K562 (cell line): ENCODE results near the gene PPP6R1. TPM values are rescaled to one million over a fixed set of nuclear protein-coding genes. Genes with fewer than 3 reads are reported as not detected.

Experiments
- DIDO1 ChIP-seq: fragments of 450-650 bp; IDR thresholded peaks from 2 replicates; pipeline ENCODE4 v1.6.1; 2016; ENCODE audit warnings: low read depth, missing biosample characterization, missing genetic modification characterization
- MAFF ChIP-seq: IDR thresholded peaks from 2 replicates; pipeline ENCODE4 v1.6.1; 2012; ENCODE audit warnings: low read length, improper control_type of control experiment
- SIN3A ChIP-seq, 2 experiments: fragments of 150-350 bp in 1 of 2; IDR thresholded peaks; 2 replicates each; pipeline ENCODE4 v1.6.1; 2011 to 2016; ENCODE audit warnings: borderline replicate concordance in 2 of 2, low read depth in 2 of 2, low read length in 2 of 2, mild to moderate bottlenecking in 2 of 2, moderate library complexity in 2 of 2; ENCODE audit not compliant: control insufficient read depth in 1 of 2
- polyA plus RNA-seq, 8 experiments: library from polyadenylated mRNA; depleted of rRNA in 4 of 8; stranded (reverse) in 5 of 8; unstranded in 3 of 8; fragments of >200 nt; fragmentation: Nextera tagmentation in 2 of 8; fragmentation: Illumina TruSeq in 1 of 8; extraction: Ambion mirVana in 2 of 8; extraction: Trizol in 1 of 8; gene quantifications; 2 replicates each; pipeline versions ENCODE4 v1.2.1 to v1.2.3, GENCODE V29; 2011 to 2014; ENCODE audit warnings: inconsistent platforms in 1 of 8, missing spikeins in 1 of 8
- total RNA-seq, 7 experiments: library from RNA; depleted of rRNA in 6 of 7; stranded (reverse); fragments of >200 nt in 6 of 7; fragmentation: Illumina TruSeq in 2 of 7; extraction: Trizol in 2 of 7; gene quantifications; 2 replicates each; pipeline versions ENCODE4 v1.2.1 to v1.2.3, GENCODE V29; 2011 to 2021; ENCODE audit warnings: low replicate concordance in 1 of 7
- TF ChIP-seq, protein P1 (sequence below): IDR thresholded peaks from 2 replicates; pipeline ENCODE4 v1.6.1; 2011; ENCODE audit warnings: borderline replicate concordance, low read depth, mild to moderate bottlenecking, moderate library complexity, low read length; ENCODE audit not compliant: insufficient read depth, poor library complexity, severe bottlenecking
- TF ChIP-seq, protein P2 (sequence below): fragments of 450-650 bp; formaldehyde crosslinking; IDR thresholded peaks from 2 replicates; pipeline ENCODE4 v1.4.0; 2020; ENCODE audit warnings: mild to moderate bottlenecking, moderate library complexity

Gene PPP6R1
- total and polyA plus RNA-seq, 9 of the 15 experiments (the other 6 are each of a cell fraction or from before 2014, with no cell fraction given): 0.48 to 135 (median 37.2) TPM

DNA sequence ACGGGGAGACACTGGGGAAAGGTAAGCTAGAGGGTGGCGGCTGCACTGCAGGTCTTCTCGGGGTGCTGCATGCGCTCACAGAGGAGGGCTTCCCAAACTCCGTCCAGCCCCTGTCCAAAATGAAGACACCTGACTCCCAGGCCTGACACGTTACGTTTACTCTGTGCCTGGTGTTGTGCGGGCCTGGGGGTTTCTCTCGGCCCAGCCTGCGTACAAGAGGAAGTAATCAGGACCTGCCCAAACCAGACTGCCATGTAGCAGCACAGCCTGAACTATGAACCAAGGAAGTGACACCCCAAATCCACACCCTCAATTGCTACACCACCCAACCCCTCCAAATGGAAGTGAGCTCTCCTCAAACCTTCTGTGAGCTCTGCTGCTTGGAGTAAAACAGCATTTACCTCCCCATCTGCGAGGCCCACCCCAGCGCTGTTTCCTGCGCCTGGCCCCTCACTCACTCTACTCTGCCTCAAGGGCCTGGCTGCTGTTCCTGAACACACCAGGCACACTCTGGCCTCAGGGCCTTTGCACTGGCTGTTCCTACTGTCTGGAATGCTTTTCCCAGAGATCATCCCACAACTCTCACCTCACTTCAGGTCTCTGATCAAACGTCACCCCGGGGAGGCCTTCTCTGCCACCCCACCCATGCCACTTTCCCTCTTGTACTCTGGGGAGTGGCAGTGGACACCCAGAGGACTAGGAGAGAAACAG lies 18.1 kb upstream of the PPP6R1 start (continued):
- TF ChIP-seq, protein P1, sequence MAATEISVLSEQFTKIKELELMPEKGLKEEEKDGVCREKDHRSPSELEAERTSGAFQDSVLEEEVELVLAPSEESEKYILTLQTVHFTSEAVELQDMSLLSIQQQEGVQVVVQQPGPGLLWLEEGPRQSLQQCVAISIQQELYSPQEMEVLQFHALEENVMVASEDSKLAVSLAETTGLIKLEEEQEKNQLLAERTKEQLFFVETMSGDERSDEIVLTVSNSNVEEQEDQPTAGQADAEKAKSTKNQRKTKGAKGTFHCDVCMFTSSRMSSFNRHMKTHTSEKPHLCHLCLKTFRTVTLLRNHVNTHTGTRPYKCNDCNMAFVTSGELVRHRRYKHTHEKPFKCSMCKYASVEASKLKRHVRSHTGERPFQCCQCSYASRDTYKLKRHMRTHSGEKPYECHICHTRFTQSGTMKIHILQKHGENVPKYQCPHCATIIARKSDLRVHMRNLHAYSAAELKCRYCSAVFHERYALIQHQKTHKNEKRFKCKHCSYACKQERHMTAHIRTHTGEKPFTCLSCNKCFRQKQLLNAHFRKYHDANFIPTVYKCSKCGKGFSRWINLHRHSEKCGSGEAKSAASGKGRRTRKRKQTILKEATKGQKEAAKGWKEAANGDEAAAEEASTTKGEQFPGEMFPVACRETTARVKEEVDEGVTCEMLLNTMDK: no peak
- no peak for TF ChIP-seq SIN3A (IDR thresholded peaks at IDR 0.05; ENCODE audit: borderline replicate concordance in 2 of 2, control insufficient read depth in 1 of 2, low read depth in 2 of 2, low read length in 2 of 2)
- no peak for TF ChIP-seq MAFF
- no peak for TF ChIP-seq DIDO1 (tag)
- TF ChIP-seq, protein P2, sequence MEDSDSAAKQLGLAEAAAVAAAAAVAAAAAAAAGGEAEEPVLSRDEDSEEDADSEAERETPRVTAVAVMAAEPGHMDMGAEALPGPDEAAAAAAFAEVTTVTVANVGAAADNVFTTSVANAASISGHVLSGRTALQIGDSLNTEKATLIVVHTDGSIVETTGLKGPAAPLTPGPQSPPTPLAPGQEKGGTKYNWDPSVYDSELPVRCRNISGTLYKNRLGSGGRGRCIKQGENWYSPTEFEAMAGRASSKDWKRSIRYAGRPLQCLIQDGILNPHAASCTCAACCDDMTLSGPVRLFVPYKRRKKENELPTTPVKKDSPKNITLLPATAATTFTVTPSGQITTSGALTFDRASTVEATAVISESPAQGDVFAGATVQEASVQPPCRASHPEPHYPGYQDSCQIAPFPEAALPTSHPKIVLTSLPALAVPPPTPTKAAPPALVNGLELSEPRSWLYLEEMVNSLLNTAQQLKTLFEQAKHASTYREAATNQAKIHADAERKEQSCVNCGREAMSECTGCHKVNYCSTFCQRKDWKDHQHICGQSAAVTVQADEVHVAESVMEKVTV (CRISPR knock-in tag): no peak
